Caco-2 (cell line): Measurements from ENCODE around the gene MOB3B. TPM values are rescaled to one million over a fixed set of nuclear protein-coding genes. Genes with fewer than 3 reads are reported as not detected.

Experiments
- BruUV-seq: library from RNA; stranded (reverse); fragments of 400-500 nt; replicated peaks from 2 replicates; lab custom pipeline; 2021; lab: Mats Ljungman, UMichigan
- CTCF ChIA-PET: fragments of 300-600 bp; sonication (Branson Sonifier 250); formaldehyde crosslinking; loops from one replicate; lab custom pipeline; 2022; ENCODE audit warnings: antibody characterized with exemption; lab: Charles Lee
- POLR2A ChIA-PET: fragments of 300-600 bp; sonication (Branson Sonifier 250); formaldehyde crosslinking; loops from one replicate; lab custom pipeline; 2022; ENCODE audit warnings: antibody characterized with exemption; lab: Charles Lee
- DNase-seq, 2 experiments: peaks; one replicate each; pipeline versions ENCODE4 v3.0.0 to v3.0.0-alpha.2; 2020 to 2022
- H3K27me3 ChIP-seq: replicated peaks from 2 replicates; pipeline ENCODE4 v1.6.0; 2011; ENCODE audit warnings: low read length; ENCODE audit not compliant: control insufficient read depth, insufficient read depth
- H3K36me3 ChIP-seq: 2 replicates; pipeline ENCODE4 v1.5.1; 2011; ENCODE audit warnings: low read length; ENCODE audit not compliant: control insufficient read depth, insufficient read depth
- H3K4me1 ChIP-seq: fragments of 250-450 bp; sonication (Bioruptor Pico); 2 replicates; pipeline ENCODE4 v1.5.1; 2020; ENCODE audit warnings: mild to moderate bottlenecking
- H3K4me3 ChIP-seq: 2 replicates; pipeline ENCODE4 v1.5.1; 2011; ENCODE audit warnings: low read depth, mild to moderate bottlenecking, control low read depth, low read length
- H3K9me3 ChIP-seq: fragments of 250-450 bp; sonication (Bioruptor Pico); 2 replicates; pipeline ENCODE4 v1.5.1; 2020; ENCODE audit warnings: mild to moderate bottlenecking, moderate library complexity
- H3K27ac Mint-ChIP-seq: one replicate; pipeline ENCODE4 v1.8.0; 2022; ENCODE audit warnings: mixed read lengths; ENCODE audit not compliant: unreplicated experiment
- H3K27me3 Mint-ChIP-seq: one replicate; pipeline ENCODE4 v1.8.0; 2022; ENCODE audit warnings: mixed read lengths; ENCODE audit not compliant: insufficient read depth, unreplicated experiment
- H3K36me3 Mint-ChIP-seq: one replicate; pipeline ENCODE4 v1.8.0; 2022; ENCODE audit warnings: mild to moderate bottlenecking, mixed read lengths; ENCODE audit not compliant: insufficient read depth, unreplicated experiment
- H3K4me1 Mint-ChIP-seq: one replicate; pipeline ENCODE4 v1.8.0; 2022; ENCODE audit warnings: low read depth, mixed read lengths; ENCODE audit not compliant: unreplicated experiment
- H3K4me3 Mint-ChIP-seq: one replicate; pipeline ENCODE4 v1.8.0; 2022; ENCODE audit warnings: mild to moderate bottlenecking, moderate library complexity, mixed read lengths; ENCODE audit not compliant: unreplicated experiment
- H3K9me3 Mint-ChIP-seq: one replicate; pipeline ENCODE4 v1.8.0; 2022; ENCODE audit warnings: mixed read lengths; ENCODE audit not compliant: unreplicated experiment
- intact Hi-C: fragments of 100-400 bp; cut with micrococcal nuclease; formaldehyde crosslinking; loops from one replicate; pipeline ENCODE4 v1.10.0; 2022; ENCODE audit not compliant: unreplicated experiment
- total RNA-seq: library from RNA; stranded (reverse); gene quantifications from 2 replicates; pipeline ENCODE4 v1.2.3, GENCODE V29; 2022
- TF ChIP-seq, protein P1 (sequence below), 2 experiments: fragments of 200-600 bp in 1 of 2; IDR thresholded peaks; 1 replicate in 1 of 2; 2 replicates in 1 of 2; pipeline versions ENCODE4 v1.5.1 to v1.8.0; 2011 to 2022; ENCODE audit warnings: antibody characterized with exemption in 1 of 2, control low read depth in 1 of 2, inconsistent platforms in 1 of 2, low read depth in 1 of 2, low read length in 1 of 2, mild to moderate bottlenecking in 1 of 2, moderate library complexity in 1 of 2; ENCODE audit not compliant: insufficient read depth in 1 of 2, severe bottlenecking in 1 of 2, unreplicated experiment in 1 of 2

The MOB3B gene
- total RNA-seq, 1 experiment from 2014 or later = 5.3 TPM

DNA sequence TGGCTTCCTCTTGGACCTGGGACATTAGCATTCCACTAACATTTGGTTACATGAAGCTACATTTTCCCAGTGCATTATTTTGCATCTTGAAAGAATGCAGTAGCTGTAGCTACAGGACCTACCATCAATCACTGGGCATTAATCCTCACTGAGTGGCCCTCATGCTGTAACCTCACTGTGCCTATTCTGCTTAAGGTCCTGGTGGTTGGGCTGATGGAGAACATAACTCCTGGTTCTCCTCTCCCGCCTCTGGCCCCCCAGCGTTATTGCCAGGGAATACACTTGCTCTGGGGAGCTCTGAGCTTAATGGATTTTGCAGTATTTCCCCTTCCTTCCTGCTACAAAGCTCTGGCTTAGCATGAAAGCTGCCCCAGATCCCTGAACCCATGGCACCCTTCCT is 121.1 kb downstream of the MOB3B start:
- Histone ChIP-seq H3K36me3 (no peaks in the 10 kb centered on the region), H3K4me1 (no peaks in the 10 kb centered on the region), H3K27me3 (no peaks in the 10 kb centered on the region), H3K4me3 (no peak overlapping the region), H3K9me3 (no peaks in the 10 kb centered on the region)
- intact Hi-C loops = no loop called here
- no peaks in the 10 kb centered on the region for H3K27me3 Mint-ChIP-seq
- no peaks in the 10 kb centered on the region for H3K36me3 Mint-ChIP-seq
- TF ChIP-seq, protein P1, sequence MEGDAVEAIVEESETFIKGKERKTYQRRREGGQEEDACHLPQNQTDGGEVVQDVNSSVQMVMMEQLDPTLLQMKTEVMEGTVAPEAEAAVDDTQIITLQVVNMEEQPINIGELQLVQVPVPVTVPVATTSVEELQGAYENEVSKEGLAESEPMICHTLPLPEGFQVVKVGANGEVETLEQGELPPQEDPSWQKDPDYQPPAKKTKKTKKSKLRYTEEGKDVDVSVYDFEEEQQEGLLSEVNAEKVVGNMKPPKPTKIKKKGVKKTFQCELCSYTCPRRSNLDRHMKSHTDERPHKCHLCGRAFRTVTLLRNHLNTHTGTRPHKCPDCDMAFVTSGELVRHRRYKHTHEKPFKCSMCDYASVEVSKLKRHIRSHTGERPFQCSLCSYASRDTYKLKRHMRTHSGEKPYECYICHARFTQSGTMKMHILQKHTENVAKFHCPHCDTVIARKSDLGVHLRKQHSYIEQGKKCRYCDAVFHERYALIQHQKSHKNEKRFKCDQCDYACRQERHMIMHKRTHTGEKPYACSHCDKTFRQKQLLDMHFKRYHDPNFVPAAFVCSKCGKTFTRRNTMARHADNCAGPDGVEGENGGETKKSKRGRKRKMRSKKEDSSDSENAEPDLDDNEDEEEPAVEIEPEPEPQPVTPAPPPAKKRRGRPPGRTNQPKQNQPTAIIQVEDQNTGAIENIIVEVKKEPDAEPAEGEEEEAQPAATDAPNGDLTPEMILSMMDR (IDR thresholded peaks at IDR 0.05; ENCODE audit: insufficient read depth in 1 of 2, low read depth in 1 of 2, low read length in 1 of 2, severe bottlenecking in 1 of 2, unreplicated experiment in 1 of 2) = no peak
- no TSS peak for BruUV-seq
- ChIA-PET CTCF (no interaction called here), POLR2A (no interaction called here)
- H3K9me3 Mint-ChIP-seq = no peaks in the 10 kb centered on the region
- no peak for DNase-seq
- H3K27ac Mint-ChIP-seq = no peak overlapping the region
- no peaks in the 10 kb centered on the region for H3K4me1 Mint-ChIP-seq
- H3K4me3 Mint-ChIP-seq = no peak overlapping the region

DNA sequence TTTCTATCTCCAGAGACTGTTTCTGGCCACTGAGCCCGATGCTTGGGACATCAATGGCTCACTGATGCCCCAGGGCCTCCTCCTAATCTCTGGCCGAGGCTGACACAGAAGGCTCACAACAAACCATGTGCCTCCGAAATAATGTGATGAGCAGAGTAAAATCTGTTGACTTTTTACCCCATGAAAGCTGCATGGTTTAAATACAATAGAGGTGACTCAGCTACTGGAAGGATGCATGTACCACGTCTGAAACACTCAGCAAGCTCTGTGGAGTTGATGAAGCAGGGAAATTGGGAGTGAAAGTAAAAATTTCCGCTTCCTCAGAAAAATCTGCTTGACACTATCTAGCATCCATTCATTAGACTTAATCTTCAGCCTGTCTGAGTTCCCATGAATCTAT is 121.6 kb downstream of the MOB3B start:
- Histone ChIP-seq H3K9me3 (no peaks in the 10 kb centered on the region), H3K4me1 (no peaks in the 10 kb centered on the region), H3K36me3 (no peaks in the 10 kb centered on the region), H3K27me3 (no peaks in the 10 kb centered on the region), H3K4me3 (no peak overlapping the region)
- H3K27ac Mint-ChIP-seq = no peak overlapping the region
- no peaks in the 10 kb centered on the region for H3K9me3 Mint-ChIP-seq
- H3K36me3 Mint-ChIP-seq = no peaks in the 10 kb centered on the region
- POLR2A ChIA-PET = no interaction called here
- TF ChIP-seq, protein P1 (IDR thresholded peaks at IDR 0.05; ENCODE audit: insufficient read depth in 1 of 2, low read depth in 1 of 2, low read length in 1 of 2, severe bottlenecking in 1 of 2, unreplicated experiment in 1 of 2) = no peak
- DNase-seq = no peak
- H3K4me3 Mint-ChIP-seq = no peak overlapping the region
- no peaks in the 10 kb centered on the region for H3K4me1 Mint-ChIP-seq
- CTCF ChIA-PET = no interaction called here
- no TSS peak for BruUV-seq
- H3K27me3 Mint-ChIP-seq = no peaks in the 10 kb centered on the region
- intact Hi-C loops = no loop called here

DNA sequence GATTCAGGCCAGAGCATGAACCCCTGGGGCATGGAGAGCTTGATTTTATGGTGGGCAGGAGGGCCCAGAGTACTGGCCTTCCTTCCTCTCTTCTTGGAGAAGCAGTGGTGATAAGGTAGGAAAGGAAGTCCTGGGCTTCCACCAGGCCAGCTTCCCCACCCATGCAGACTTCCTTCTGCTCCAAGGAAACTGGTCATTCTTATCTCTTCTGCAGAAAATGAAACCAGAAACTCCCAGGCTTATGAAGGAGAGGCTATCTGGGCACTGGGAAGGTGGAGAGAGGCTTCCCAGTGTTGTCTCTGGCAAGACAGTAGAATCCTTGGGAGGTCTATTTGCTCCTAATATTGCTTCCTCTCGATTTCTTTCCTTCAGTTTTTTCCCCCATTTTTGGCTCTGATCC is 122.1 kb downstream of the MOB3B start:
- CTCF ChIA-PET = no interaction called here
- no peaks in the 10 kb centered on the region for H3K4me1 Mint-ChIP-seq

More for the DNA sequence above, 122.1 kb downstream of the MOB3B start:
- no peak for DNase-seq
- H3K9me3 ChIP-seq = no peaks in the 10 kb centered on the region
- no peaks in the 10 kb centered on the region for H3K27me3 ChIP-seq
- Mint-ChIP-seq H3K27me3 (no peaks in the 10 kb centered on the region), H3K4me3 (no peak overlapping the region), H3K36me3 (no peaks in the 10 kb centered on the region), H3K9me3 (no peaks in the 10 kb centered on the region), H3K27ac (no peak overlapping the region)
- H3K36me3 ChIP-seq = no peaks in the 10 kb centered on the region
- no peak overlapping the region for H3K4me3 ChIP-seq
- BruUV-seq = no TSS peak
- no peaks in the 10 kb centered on the region for H3K4me1 ChIP-seq
- POLR2A ChIA-PET = no interaction called here
- TF ChIP-seq, protein P1 (IDR thresholded peaks at IDR 0.05; ENCODE audit: insufficient read depth in 1 of 2, low read depth in 1 of 2, low read length in 1 of 2, severe bottlenecking in 1 of 2, unreplicated experiment in 1 of 2) = no peak
- intact Hi-C loops = no loop called here
